MCF 10A (cell line): ENCODE measurements around the gene NCOA6. TPM values are rescaled to one million over a fixed set of nuclear protein-coding genes. Genes with fewer than 3 reads are reported as not detected.

Source experiments
- BruUV-seq: library from RNA; stranded (reverse); fragments of 400-500 nt; replicated peaks from 2 replicates; lab custom pipeline; 2021; lab: Mats Ljungman, UMichigan
- CTCF ChIA-PET: fragments of 300-600 bp; sonication (Branson Sonifier 250); formaldehyde crosslinking; extraction: SDS; loops from one replicate; lab custom pipeline; 2021; ENCODE audit warnings: antibody characterized with exemption, inconsistent platforms; lab: Yijun Ruan, JAX
- POLR2A ChIA-PET: fragments of 300-600, 350-650 bp; sonication (Branson Sonifier 250); formaldehyde crosslinking; extraction: SDS; loops from one replicate; lab custom pipeline; 2020; ENCODE audit warnings: antibody characterized with exemption, inconsistent platforms; lab: Yijun Ruan, JAX
- DNase-seq: peaks from one replicate; pipeline ENCODE4 v3.0.0-alpha.2; 2018; ENCODE audit not compliant: unreplicated experiment
- H3K27ac Mint-ChIP-seq: one replicate; pipeline ENCODE4 v1.8.0; 2022; ENCODE audit warnings: mild to moderate bottlenecking, low read depth, mixed read lengths; ENCODE audit not compliant: unreplicated experiment
- H3K27me3 Mint-ChIP-seq: one replicate; pipeline ENCODE4 v1.8.0; 2022; ENCODE audit warnings: mixed read lengths; ENCODE audit not compliant: insufficient read depth, unreplicated experiment
- H3K36me3 Mint-ChIP-seq: one replicate; pipeline ENCODE4 v1.8.0; 2022; ENCODE audit warnings: mild to moderate bottlenecking, moderate library complexity, mixed read lengths; ENCODE audit not compliant: insufficient read depth, unreplicated experiment
- H3K4me1 Mint-ChIP-seq: one replicate; pipeline ENCODE4 v1.8.0; 2022; ENCODE audit warnings: mixed read lengths; ENCODE audit not compliant: insufficient read depth, unreplicated experiment
- H3K4me3 Mint-ChIP-seq: one replicate; pipeline ENCODE4 v1.8.0; 2022; ENCODE audit warnings: mild to moderate bottlenecking, moderate library complexity, mixed read lengths; ENCODE audit not compliant: unreplicated experiment
- H3K9me3 Mint-ChIP-seq: one replicate; pipeline ENCODE4 v1.8.0; 2022; ENCODE audit warnings: mixed read lengths; ENCODE audit not compliant: unreplicated experiment
- intact Hi-C: fragments of 100-400 bp; cut with micrococcal nuclease; formaldehyde crosslinking; loops from 2 replicates; pipeline ENCODE4 v1.14.1; 2022
- total RNA-seq: library from RNA; stranded (reverse); gene quantifications from 2 replicates; pipeline ENCODE4 v1.2.3, GENCODE V29; 2022
- TF ChIP-seq, protein P1 (sequence below): fragments of 200-600 bp; IDR thresholded peaks from one replicate; pipeline ENCODE4 v1.8.0; 2022; ENCODE audit warnings: antibody characterized with exemption, mild to moderate bottlenecking; ENCODE audit not compliant: unreplicated experiment

The NCOA6 gene
- total RNA-seq, 1 experiment from 2014 or later = 27.9 TPM

DNA sequence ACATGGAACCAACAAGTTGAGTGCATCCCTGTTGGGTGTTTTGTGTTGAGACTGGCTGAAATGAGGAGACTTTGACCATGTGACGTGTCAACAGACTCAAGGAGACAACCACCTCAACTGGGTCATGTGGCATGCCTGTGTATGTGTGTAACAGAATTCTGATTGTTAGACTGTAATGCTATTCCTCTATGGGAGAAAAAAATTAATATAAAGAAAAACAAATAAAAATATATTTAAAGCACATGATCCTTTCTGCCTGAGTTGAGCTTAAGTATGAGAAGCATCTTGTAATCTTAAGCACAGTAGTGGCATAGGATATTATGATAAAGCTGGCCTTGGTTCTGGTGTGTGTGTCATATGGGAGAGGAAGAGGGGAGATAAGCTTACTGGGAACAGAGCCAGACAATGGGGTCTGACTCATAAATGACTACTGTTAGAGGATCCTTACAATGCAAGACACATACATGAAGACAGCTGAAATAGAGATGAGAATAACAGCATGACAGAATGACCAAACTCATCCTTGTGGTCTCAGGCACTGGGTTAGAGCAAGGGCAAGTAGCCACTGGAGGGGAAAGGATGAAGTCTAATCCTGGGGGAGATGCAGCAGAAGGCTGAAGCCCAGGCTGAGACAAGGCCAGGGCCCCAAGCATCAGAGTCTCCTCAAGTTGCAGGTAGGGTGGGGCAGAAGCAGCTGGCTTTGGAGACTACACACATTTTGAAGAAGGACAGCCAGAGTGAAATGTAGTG is 112.1 kb downstream of the NCOA6 start:
- BruUV-seq = no TSS peak
- intact Hi-C loops = no loop called here
- CTCF ChIA-PET = interaction anchor here (0.6 to 1.9 kb wide), 8 partner anchors 28 to 381 kb away, joined by 3 to 8 read pairs (median 3); no protein-coding TSS in a partner anchor
- H3K4me1 Mint-ChIP-seq = peaks cover 19% of the 10 kb centered on the region
- POLR2A ChIA-PET = interaction anchor here (0.5 to 1.7 kb wide), 6 partner anchors 9 to 198 kb away, joined by 3 to 7 read pairs (median 3); partner anchors contain the start of genes DYNLRB1 and TP53INP2
- TF ChIP-seq, protein P1, sequence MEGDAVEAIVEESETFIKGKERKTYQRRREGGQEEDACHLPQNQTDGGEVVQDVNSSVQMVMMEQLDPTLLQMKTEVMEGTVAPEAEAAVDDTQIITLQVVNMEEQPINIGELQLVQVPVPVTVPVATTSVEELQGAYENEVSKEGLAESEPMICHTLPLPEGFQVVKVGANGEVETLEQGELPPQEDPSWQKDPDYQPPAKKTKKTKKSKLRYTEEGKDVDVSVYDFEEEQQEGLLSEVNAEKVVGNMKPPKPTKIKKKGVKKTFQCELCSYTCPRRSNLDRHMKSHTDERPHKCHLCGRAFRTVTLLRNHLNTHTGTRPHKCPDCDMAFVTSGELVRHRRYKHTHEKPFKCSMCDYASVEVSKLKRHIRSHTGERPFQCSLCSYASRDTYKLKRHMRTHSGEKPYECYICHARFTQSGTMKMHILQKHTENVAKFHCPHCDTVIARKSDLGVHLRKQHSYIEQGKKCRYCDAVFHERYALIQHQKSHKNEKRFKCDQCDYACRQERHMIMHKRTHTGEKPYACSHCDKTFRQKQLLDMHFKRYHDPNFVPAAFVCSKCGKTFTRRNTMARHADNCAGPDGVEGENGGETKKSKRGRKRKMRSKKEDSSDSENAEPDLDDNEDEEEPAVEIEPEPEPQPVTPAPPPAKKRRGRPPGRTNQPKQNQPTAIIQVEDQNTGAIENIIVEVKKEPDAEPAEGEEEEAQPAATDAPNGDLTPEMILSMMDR = no peak
- DNase-seq = peak; percentile 92
- H3K27ac Mint-ChIP-seq = peak overlapping the region; percentile 6
- H3K27me3 Mint-ChIP-seq = no peaks in the 10 kb centered on the region
- H3K4me3 Mint-ChIP-seq = no peak overlapping the region
- H3K9me3 Mint-ChIP-seq = no peaks in the 10 kb centered on the region
- peaks cover 35% of the 10 kb centered on the region for H3K36me3 Mint-ChIP-seq

GRCh38 chr20:34712525-34713192 is 112.8 kb downstream of the NCOA6 start:
- TF ChIP-seq, protein P1 = no peak
- CTCF ChIA-PET = interaction anchor here (0.7 to 1.9 kb wide), 4 partner anchors 18 to 134 kb away, joined by 3 to 8 read pairs (median 4); no protein-coding TSS in a partner anchor
- Mint-ChIP-seq H3K27ac (peak overlapping the region; percentile 6), H3K36me3 (peaks cover 33% of the 10 kb centered on the region), H3K4me3 (no peak overlapping the region), H3K9me3 (no peaks in the 10 kb centered on the region), H3K27me3 (no peaks in the 10 kb centered on the region), H3K4me1 (peaks cover 19% of the 10 kb centered on the region)
- no TSS peak for BruUV-seq
- intact Hi-C loops = no loop called here
- POLR2A ChIA-PET = interaction anchor here (1.7 kb wide), 1 partner anchor 9 kb away, joined by 7 read pairs; the partner anchor contains the start of gene TP53INP2
- no peak for DNase-seq

DNA sequence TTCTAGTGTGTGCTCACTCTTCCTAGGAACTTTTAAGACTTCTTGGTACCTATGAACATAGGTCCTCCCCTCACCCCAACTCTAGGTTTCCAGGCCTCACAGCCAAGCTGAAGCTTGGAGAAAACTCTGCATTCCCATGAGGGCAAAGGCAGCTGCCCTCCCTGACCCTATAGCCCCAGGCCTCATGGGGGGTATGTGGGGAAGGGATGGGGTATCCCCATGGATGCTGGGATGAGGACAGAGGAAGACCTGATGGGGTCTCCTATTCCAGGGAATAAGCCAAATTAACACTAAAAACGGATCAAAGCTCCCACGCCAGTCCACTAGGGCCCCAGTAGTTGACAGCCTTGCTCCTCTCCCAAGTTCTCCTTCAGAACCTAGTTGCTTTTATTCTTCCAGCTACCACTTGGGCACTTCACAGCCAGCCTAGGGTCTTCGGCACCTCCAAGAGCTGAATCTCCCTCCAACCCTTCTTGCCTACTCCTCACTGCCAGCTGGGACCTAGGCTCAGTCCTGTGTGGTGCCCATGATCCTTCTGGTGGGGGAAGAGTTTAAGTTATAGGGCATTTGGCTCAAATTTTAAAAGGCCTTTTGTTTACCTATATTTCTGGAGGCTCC is 113.5 kb downstream of the NCOA6 start:
- Mint-ChIP-seq H3K4me3 (no peak overlapping the region), H3K27me3 (no peaks in the 10 kb centered on the region), H3K36me3 (peaks cover 26% of the 10 kb centered on the region), H3K27ac (no peak overlapping the region), H3K4me1 (peaks cover 19% of the 10 kb centered on the region), H3K9me3 (no peaks in the 10 kb centered on the region)
- TF ChIP-seq, protein P1 = no peak
- POLR2A ChIA-PET = interaction anchor here (1.2 kb wide), 1 partner anchor 133 kb away, joined by 3 read pairs; no protein-coding TSS in a partner anchor
- intact Hi-C loops = no loop called here
- BruUV-seq = no TSS peak
- CTCF ChIA-PET = interaction anchor here (1.1 to 1.6 kb wide), 2 partner anchors 18 to 134 kb away, joined by 5 read pairs; no protein-coding TSS in a partner anchor
- DNase-seq = no peak
